ENCODE data around the gene ZNF616.

Gene ZNF616

DNA sequence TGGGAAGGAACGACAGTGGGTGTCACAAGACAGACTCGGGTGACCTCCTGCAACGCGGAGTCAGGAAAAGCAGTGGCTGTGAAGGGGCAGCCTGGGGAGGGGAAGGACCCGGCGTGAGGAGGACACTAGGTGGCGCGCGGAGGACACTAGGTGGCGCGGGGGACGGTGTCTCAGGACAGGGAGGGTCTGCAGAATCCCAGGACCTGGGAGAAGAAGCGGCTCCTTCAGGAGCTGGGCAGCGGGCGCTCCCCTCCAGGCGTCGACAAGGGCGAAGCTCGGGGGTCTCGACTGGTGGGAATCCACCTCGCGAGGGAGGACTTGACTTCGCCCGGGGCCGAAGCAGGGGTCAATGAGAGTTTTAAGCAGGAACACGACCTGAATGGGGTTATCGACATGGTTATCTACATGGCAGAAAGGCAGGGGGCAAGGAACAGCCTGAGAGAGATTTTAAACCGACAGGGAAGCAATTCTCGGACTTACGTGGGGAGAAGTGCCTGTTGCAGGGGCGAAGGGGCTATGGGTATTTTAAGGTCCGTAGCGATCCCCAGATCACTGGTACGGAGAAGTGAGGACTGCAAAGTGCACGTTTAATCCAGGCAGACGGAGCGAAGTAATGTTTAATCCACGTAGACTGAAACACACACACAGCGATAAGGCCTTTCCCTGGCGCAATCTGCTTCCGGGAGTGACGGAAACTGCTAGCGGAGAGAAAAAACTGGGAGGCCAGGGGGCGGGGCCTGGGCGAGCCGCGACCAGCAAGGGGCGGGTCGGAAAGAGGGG, at the start of gene ZNF616:
TSS of gene ZNF616 (minus strand) at position 687 of the 780 bp plus-strand sequence. CDS start 9,426 bp downstream, outside the sequence.
- peak; percentile 30 for DNase-seq (ENCODE audit: low read depth)

DNA sequence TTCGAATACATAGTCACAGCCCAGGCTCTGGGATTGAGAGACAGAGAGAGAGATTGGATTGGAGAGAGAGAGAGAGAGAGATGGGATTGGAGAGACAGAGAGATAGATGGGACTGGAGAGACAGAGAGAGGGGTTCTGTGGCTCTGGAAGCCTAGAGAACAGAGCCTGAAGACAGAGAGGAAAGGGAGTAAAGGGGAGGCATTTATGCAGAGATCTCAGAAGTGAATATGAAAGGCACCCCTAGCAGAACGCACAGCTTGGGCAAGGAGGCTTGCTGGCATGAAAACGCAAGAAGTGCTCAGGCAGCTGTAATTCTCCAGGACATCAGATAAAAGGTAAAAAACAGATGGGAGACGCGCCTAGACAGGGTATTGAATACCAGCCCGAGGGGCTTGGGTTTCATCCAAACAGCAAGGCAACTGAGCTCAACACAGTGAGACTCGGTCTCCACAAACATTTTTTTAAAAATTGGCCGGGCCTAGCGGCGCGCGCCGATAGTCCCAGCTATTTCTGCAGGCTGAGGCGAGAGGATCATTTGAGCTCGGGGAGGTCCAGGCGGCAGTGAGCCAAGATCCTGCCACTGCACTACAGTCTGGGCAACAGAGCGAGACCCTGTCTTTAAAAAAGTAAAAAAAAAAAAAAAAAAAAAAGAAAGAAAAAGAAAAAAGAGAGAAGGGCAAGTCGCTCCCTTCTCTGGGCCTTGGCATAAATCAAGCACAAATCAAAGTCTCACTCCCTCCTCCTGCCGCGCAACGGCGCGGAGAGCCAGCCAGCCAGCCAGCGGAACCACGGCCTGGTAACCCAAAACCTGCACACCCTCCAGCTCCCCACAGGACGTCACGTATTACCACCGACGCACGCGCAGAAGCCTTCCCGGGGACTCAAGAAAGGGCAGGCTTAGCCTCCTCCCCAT, 49.3 kb upstream of the ZNF616 start:
- DNase-seq (ENCODE audit: low read depth), result no peak

DNA sequence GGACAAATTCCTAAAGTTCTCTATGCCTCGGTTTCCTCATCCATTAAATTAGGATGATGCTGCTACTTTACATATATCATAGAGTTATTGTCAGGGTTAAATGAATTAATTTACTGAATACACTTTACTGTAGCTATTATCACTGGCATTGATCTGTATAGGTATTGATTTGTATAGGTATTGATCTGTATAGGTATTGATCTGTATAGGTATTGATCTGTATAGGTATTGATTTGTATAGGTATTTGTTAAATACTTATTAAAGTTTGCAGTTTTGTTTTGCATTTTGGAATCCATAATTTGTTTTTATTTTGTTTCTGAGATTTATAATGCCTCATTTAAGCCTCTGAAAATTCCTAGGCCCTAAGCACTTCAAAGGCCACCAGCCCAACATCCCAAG, 47.7 kb upstream of the ZNF616 start:
- no peak for DNase-seq (ENCODE audit: low read depth)

DNA sequence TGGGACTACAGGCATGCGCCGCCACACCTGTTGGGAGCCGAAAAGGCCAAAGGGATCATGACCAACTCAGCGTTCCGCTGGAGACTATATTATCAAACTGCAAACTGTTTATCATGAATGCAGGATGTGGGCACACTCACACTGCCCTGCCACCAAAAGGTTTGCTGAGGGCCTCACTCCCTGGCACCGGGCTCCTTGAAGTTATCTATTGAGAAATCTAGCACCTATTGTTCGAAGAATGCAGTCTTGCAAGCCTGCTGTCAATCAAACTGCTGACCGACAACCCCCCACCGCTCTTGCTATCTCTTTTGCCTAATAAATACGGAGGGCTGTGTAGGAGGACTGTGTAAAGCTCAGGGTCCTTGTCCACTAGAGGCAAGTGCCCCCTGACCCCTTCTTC, 36.8 kb upstream of the ZNF616 start:
- DNase-seq (ENCODE audit: low read depth), result no peak

DNA sequence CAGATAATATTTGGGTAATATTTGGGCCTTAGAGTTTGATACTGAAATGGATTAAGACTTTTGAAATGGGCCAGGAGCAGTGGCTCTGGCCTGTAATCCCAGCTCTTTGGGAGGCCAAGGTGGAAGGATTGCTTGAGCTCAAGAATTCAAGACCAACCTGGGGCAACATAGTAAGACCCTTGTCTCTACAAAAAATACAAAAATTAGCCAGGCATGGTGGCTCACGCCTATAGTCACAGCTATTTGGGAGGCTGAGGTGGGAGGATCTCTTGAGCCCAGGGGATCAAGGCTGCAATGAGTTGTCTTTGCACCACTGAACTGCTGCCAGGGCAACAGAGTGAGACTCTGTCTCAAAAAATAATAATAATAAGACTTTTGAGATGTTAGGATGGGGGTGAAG, 32.6 kb upstream of the ZNF616 start:
- no peak for DNase-seq (ENCODE audit: low read depth)

DNA sequence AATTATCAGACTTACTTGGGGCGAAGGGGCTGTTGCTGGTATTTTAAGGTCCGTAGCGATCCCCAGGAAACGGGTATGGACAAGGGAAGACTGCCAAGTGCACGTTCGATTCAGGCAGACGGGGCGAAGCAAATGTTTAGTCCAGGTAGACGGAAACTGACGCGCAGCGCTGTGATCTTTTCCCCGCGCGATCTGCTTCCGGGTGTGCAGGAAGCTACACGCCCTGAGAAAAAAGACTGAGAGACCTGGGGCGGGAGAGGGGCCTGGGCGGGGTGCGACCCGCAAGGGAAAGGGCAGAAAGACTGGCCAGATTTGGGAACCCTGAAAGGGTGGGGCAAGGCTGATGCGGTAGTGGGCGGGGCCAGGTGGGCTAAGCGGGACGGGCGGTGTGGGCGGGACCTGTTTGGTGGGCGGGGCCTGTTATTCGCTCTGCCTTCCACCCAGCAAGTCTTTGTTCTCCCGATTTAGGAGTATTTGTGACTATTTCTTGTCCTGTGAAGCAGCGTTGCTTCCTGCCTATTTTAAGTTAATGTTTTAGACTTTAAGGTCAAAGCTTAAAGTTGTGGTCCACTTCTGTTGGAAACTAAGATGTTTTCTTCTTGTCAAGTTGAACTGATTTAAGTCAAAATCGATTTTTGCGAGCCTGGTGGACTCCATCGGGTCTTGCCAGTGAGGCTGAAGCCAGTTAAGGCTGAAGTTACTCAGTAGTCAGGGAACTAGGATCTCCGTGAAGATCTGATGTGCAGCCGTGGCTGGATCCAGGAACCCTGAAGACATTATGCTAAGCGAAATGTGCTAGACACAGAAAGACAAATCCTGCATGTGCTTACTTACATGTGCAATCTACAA, 31.8 kb upstream of the ZNF616 start, which contains the start of gene ZNF836:
TSS of gene ZNF836 (minus strand) at position 301 of the 849 bp plus-strand sequence. CDS start 3,549 bp downstream, outside the sequence.
- DNase-seq (ENCODE audit: low read depth), result peak; percentile 79

DNA sequence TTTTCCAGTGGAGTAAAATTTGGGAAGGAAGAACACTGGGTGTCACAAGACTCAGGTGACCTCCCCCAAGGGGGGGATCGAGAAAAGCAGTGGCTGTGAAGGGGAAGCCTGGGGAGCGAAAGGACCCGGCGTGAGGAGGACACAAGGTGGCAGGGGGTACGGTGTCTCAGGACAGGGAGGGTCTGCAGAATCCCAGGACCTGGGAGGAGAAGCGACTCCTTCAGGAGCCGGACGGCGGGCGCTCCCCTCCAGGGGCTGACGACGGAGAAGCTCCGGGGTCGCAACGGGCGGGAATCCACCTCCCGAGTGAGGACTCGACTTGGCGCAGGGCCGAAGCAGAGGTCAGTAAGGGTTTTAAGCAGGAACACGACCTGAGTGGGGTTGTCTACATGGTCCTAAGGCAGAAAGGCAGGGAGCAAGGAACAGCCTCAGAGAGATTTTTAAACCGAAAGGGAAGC, 31.2 kb upstream of the ZNF616 start:
- DNase-seq (ENCODE audit: low read depth), result peak; percentile 3

DNA sequence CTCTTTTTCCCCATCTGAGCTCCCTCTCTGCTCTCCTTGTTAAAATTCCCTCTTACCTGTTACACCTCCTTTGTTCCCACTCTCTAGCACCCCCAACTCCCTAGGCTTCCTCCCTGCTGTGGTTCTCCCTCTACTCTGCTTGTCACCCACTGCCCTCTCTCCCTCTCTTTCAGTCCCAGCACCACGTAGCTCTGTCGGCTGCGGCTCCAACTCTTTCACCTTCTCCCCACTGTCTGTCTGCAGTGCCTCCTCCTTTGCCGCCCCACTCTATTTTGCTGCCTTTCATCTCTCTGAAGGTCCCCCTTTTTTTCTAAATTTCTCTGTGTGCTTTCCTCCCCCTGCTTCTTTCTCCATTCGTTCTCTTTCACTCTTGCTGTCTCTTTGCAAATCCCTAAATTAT, 30.6 kb upstream of the ZNF616 start:
- no peak for DNase-seq (ENCODE audit: low read depth)

DNA sequence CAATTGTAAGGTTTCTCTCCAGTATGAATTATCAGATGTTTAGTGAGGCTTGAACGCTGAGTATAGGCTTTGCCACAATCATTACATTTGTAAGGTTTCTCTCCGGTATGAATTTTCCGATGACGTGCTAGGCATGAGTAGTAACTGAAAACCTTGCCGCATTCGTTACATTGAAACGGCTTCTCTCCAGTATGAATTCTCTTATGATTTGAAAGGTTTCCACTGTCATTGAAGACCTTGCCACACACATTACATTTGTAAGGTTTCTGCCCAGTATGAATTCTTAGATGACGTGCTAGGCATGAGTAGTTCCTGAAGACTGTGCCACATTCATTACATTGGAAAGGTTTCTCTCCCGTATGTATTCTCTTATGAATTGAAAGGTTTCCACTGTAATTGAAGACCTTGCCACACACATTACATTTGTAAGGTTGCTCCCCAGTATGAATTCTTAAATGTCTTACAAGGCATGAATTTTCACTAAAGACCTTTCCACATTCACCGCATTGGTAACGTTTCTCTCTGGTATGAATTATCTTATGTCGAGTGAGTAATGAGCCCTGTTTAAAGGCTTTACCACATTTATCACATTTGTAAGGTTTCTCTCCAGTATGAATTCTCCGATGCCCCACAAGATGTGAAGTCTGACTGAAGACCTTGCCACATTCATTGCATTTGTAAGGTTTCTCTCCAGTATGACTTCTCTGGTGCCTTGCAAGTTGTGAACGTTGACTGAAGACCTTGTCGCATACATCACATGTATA, 16.0 kb upstream of the ZNF616 start:
- DNase-seq (ENCODE audit: low read depth), result no peak

DNA sequence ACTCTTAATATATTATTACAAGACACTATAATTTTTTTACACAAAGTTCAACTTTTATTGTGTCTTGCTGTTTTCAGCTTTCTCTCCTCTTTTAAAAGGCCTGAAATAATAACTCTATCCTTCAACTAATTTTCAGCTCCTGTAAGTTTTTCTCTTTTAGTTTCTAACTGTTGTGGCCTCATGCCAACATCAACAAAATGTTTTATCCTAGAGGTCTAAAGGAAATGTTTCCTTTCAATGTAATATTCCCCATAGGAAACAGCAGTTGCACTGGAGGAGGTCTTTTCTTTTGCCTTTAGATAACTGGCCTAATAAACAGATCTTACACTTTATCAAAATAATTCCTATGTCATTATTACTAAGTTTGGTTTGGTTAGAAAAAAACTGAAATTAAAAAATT, 8.5 kb upstream of the ZNF616 start:
- DNase-seq (ENCODE audit: low read depth), result no peak

DNA sequence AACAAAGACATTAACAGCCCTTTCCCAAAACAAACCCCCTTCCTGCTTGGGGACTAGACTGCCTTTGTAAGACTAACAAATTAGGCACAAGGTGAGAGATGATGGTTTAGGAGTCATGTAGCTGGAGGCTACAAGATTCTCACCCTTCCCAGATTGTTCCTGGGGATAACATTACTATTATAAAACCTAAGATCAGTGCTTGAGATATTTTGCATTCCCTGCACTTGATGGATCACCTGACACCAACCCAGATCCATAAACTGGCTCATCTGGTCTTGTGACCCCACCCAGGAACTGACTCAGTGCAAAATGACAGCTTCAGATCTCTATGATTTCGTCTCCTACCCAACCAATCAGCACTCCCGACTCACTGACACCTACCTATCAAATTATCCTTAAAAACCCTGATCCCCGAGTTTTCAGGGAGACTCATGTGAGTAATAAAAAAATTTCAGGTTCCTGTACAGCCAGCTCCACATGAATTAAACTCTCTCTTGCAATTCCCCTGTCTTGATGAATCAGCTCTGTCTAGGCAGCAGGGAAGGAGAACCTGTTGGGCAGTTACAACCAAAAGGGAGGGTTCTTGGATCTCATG, 2.4 kb upstream of the ZNF616 start:
- no peak for DNase-seq (ENCODE audit: low read depth)

DNA sequence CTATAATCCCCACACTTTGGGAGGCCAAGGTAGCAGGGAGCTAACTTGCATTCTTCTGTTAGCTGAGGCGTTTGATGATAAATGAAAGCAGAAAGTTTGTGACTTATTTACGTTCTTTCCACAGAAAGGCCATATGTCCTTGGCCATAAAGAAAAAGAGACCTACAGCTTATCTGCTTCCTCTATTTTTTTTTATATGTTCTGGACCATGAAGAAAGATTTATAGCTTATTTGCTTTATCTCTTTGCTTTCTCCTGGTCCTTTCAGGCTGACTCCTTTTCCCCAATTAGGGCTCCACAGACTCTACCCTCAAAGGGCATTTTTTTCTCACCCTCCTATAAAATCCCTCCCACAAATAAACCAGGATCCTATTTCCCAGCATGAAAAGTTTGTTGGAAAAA, 1.5 kb upstream of the ZNF616 start:
- DNase-seq (ENCODE audit: low read depth), result no peak

DNA sequence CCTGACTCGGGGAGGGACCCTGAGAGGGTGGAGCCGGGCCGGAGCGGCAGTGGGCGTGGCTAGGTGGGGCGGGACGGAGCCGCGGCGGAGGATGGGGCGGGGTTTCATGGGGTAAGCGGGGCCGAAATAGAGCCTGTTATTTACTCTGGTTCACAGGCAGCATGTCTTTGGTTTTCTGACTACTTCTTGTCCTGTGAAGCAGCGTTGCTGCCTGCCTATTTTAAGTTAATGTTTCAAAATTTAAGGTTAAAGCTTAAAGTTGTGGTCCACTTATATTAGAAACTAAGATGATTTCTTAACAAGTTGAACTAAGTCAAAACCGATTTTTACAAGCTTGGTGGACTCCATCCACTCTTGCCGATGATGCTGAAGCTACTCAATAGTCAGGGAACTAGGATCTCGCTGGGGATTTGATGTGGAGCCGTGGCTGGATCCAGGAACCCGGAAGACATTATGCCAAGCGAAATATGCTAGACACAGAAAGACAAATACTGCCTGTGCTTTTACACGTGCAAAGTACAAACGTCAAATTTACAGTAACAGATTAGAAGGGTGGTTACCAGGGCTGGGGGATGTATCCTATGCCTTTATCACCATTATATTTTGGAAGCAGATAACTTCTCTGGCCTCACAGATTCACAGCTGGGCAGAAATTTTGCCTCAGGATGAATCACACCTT, 433 bp upstream of the ZNF616 start:
- peak; percentile 95 for DNase-seq (ENCODE audit: low read depth)

DNA sequence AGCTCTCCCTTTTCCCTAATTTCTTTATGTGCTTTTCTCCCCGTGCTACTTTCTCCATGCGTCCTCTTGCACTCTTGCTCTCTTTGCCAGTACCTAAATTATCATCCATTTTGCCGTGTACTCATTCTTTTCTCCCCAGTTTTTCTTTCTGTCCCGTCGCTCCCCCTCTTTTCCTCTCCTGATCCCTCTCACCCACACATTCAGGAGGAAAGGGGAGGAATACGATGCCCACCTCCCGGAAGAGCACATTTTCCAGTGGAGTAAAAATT, 821 bp downstream of the ZNF616 start:
- no peak for DNase-seq (ENCODE audit: low read depth)

DNA sequence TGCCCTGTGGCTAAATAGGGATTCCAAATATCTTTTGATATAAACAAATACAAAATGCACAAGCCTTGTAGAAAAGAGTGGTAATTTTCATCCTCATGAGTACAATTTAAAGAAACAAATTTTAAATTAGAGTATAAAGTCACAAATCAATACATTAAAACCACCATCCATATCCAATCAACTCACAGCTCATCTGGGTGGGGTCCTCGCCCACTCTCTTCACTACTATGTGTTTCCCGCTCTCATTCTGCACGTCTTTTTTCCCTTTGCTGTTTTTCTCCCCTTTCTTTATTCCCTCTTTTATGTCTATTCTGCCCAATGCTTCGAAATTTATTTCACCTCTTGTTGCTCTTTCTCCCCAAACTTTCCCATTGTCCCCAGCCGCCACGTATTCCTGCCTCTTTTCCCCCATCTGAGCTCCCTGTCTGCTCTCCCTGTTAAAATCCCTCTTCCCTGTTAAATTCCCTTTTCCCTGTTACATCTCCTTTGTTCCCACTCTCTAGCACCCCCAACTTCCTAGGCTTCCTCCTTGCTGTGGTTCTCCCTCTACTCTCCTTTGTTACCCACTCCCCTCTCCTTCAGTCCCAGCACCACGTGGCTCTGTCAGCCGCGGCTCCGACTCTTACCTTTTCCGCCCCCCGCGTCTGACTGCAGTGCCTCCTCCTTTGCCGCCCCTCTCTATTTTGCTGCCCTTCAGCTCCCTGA, 1.3 kb downstream of the ZNF616 start:
- peak; percentile 2 for DNase-seq (ENCODE audit: low read depth)

DNA sequence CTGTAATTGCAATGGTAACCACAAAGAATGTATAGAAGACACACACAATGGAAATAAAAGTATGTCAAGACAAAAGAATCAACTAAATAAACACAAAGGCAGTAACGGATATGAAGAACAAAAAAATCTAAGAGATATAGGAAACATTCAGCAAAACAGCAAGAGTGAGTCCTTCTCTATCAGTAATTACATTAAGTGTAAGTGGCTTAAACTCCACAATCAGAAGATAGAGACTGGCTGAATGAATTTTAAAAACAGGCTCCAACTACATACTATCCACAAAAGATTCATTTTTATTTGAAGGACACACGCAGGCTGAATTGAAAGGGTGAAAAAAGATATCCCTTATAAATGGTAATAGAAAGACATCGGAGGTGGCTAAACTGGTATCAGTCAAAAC, 19.5 kb downstream of the ZNF616 start:
- no peak for DNase-seq (ENCODE audit: low read depth)

DNA sequence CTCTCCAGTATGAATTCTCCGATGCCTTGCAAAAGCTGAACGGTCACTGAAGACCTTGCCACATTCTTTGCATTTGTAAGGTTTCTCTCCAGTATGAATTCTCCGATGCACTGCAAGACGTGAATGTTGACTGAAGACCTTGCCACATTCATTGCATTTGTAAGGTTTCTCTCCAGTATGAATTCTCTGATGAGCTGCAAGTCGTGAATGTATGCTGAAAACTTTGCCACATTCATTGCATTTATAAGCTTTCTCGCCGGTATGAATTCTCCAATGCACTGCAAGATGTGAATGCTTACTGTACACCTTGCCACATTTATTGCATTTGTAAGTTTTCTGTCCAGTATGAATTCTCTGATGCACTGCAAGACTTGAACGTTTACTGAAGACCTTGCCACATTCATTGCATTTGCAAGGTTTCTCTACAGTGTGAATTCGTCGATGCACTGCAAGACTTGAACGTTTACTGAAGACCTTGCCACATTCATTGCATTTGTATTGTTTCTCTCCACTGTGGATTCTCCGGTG, 24.1 kb downstream of the ZNF616 start:
- no peak for DNase-seq (ENCODE audit: low read depth)

DNA sequence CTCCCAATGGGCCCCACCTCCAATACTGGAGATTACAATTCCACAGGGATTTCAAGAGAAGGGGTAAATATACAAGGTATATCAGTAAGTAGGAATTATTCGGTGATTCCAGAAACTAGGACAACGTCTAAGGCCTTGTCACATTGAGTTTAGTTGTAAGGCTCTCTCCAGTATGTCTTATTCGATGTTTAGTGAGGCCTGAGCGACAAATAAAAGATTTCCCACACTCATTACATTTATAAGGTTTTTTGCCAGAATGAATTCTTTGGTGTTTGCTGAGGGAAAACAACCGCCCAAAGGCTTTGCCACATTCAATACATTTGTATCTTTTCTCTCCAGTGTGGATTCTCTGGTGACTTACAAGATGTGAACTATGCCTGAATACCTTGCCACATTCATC, 25.0 kb downstream of the ZNF616 start:
- no peak for DNase-seq (ENCODE audit: low read depth)

DNA sequence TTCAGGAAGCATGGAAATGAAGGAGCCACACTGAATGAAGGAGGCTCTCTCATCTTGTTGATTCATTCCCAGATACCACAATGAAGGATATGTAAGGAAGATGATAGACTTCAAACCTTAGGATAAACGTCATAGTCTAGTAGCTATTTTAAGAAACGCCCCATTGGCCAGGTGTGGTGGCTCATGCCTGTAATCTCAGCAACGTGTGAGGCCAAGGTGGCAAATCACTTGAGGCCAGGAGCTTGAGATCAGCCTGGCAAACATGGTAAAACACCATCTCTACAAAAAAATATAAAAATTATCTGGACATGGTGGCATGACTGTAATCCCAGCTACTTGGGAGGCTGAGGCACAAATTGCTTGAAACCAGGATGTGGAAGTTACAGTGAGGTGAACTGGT, 27.1 kb downstream of the ZNF616 start:
- no peak for DNase-seq (ENCODE audit: low read depth)

DNA sequence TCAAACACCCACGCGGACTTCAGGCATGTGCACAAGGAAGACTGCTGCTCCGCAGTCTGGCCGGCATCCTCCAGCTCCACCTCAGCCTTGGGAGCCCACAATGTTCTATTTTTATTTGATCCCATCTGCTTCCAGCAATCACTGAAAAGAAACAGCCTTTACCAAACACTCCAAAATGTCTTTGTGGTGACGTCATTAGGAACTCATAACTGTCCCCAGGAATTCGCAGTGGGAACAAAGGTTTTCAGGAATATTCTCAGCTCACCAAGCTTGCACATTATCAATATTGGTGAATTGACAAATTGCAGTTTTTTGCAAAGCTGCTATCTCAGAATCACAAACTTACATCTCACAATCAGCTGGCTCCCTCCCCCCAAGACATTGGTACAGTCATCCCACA, 29.0 kb downstream of the ZNF616 start:
- DNase-seq (ENCODE audit: low read depth), result no peak
